Peyer's patch (tissue), 4 donors: ENCODE results near the gene TMEM51.

Experiments used
- CTCF ChIP-seq, 6 experiments: fragments of 450-650 bp in 4 of 6; fragments of 200-600 bp in 2 of 6; sonication (generic) in 1 of 6; IDR thresholded peaks; one replicate each; pipeline ENCODE4 v1.5.1; 2017 to 2019; ENCODE audit warnings: antibody characterized with exemption in 6 of 6, mild to moderate bottlenecking in 3 of 6, moderate library complexity in 1 of 6
- POLR2A ChIP-seq, 2 donors: fragments of 450-650 bp; IDR thresholded peaks; one replicate each; pipeline ENCODE4 v1.5.1; 2017; ENCODE audit warnings: antibody characterized with exemption in 2 of 2, mild to moderate bottlenecking in 2 of 2, moderate library complexity in 2 of 2

GRCh38 chr1:15141935-15142539 is 11.5 kb upstream of the TMEM51 start:
- no peak for TF ChIP-seq CTCF (IDR thresholded peaks at IDR 0.05)
- no peak for TF ChIP-seq POLR2A (IDR thresholded peaks at IDR 0.05)
